Testis (tissue), 2 donors: Measurements from ENCODE around the gene PNPLA8.

Experiments used
- CTCF ChIP-seq, 3 experiments: fragments of 450-650 bp in 2 of 3; fragments of 200-600 bp in 1 of 3; sonication (generic) in 1 of 3; IDR thresholded peaks; one replicate each; pipeline ENCODE4 v1.5.1; 2016 to 2019; ENCODE audit warnings: antibody characterized with exemption in 3 of 3, mild to moderate bottlenecking in 2 of 3, moderate library complexity in 1 of 3
- POLR2A ChIP-seq: fragments of 450-650 bp; IDR thresholded peaks from one replicate; pipeline ENCODE4 v1.6.1; 2017; ENCODE audit warnings: antibody characterized with exemption, mild to moderate bottlenecking, moderate library complexity

- no peak for TF ChIP-seq CTCF (IDR thresholded peaks at IDR 0.05)
- no peak for TF ChIP-seq POLR2A
Measured at GRCh38 chr7:108572480-108572879, 46.5 kb upstream of the PNPLA8 start.
